Activated CD4-positive, alpha-beta T cell treated with anti-CD3 and anti-CD28 coated beads for 4 hours (primary cell): ENCODE measurements around the gene KLF2.
A peak's percentile ranks its signal among the peaks of the same experiment; 100 is the strongest.

ENCODE experiments used
- DNase-seq, 2 donors: peaks; one replicate each; pipeline ENCODE4 v3.0.0-alpha.2; 2020

Gene KLF2

DNA sequence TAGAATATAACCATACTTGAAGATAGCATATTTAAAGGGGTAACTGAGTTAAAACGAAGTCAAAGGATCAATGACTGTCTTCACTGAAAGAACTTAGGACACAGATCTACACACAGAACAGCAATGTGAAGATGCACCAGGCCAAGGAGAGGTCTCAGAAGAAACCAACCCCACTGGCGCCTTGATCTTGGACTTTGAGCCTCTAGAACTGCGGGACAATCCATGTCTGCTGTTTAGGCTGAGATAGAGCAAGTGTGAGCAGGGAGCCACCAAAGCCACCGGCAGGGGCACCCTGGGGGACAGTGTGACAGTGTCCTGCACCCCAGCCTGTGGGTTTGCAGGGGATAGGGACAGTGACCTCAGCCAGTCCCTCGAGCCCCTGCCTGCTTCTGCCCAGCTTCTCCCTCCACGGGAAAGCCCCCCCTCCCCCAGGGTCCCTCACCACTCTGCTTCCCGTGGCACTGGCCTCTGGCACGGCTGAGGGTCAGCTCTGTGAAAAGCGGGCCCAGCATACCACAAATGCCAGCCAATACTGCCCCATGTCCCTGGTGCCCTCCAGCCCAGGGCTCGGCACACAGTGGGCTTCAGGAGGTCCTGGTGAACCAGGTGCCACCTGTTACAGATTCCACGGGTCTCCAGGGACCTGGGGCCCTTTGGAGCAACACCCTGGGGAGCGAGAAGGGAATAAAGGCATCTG is 40.8 kb downstream of the KLF2 start:
- no peak for DNase-seq

DNA sequence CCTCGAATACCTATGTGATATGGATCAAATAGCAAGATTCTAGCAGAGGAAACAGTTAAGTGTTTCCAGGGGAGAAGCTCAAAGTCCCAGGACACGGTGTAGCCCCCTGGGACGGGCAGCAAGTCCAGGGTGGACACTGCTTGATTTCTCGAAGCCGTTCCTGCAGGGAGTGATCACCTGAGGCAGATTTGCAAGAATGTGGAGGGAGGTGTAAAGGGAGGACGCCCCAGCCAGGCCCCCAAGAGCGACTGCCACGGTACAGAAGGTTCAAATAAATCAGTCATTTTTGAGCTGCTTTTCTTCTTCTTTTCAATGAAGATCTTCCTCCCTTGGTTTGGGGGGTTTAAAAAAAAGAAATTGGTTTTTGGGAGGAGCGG is 41.4 kb downstream of the KLF2 start:
- no peak for DNase-seq

DNA sequence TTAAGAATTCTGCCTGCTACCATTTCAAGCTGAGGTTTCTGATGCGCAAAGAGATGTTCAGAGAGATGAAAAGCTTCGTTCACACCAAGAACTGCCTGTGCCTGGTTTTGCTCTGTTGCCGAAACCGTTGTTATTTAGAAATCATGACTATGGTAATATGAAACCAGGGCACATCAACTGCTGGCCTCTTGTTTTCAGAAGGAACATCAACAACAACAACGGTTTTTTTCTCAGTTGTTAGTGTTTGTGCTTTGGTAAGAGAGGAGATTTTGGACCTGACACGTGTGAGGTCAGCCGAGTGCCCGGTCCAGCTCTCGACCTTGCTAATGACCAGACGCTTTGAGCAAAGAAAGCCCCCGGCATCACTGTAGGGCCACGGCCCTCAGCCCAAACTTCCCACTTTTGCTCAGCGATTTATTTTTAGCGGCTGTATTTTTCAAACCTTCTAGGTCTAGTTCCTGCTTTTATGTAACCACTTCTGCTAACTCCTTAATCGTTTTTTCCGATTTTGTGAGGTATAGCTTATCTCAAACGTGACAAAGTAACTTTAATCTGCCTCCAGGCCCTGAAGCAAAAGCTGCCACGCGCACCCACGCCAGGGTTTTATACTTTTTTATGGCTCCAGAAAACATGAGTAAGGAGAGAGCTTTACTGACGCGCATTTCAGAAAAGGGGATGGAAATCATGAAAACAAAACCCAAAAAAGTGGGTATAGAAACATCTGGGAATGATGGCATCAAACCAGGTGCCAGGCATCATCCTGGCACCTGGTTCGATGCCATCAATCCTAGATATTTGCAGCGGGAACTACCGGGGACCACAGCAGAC is 42.0 kb downstream of the KLF2 start:
- peak; percentile 56 to 61 for DNase-seq

DNA sequence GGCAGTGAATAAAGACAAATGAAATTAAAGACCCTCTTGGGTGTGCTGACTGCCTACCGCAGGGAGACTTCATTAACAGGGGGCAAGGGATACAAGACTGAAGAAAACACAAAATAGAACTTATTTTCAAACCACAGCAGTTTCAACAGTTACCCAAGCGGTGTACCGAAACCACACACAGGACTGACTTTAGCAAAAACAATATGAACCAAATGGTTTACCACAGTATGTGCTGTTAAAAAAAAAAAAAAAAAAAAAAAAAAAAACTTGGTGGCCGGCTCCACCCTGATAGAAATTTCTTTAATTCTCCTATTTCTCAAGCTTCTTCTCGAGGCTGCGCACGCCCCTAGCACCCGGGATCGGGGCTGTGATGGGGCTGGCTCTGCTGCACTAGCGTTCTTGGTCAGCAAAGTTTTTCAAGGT is 42.6 kb downstream of the KLF2 start:
- peak in 1 of 2 donors; percentile 33 for DNase-seq

DNA sequence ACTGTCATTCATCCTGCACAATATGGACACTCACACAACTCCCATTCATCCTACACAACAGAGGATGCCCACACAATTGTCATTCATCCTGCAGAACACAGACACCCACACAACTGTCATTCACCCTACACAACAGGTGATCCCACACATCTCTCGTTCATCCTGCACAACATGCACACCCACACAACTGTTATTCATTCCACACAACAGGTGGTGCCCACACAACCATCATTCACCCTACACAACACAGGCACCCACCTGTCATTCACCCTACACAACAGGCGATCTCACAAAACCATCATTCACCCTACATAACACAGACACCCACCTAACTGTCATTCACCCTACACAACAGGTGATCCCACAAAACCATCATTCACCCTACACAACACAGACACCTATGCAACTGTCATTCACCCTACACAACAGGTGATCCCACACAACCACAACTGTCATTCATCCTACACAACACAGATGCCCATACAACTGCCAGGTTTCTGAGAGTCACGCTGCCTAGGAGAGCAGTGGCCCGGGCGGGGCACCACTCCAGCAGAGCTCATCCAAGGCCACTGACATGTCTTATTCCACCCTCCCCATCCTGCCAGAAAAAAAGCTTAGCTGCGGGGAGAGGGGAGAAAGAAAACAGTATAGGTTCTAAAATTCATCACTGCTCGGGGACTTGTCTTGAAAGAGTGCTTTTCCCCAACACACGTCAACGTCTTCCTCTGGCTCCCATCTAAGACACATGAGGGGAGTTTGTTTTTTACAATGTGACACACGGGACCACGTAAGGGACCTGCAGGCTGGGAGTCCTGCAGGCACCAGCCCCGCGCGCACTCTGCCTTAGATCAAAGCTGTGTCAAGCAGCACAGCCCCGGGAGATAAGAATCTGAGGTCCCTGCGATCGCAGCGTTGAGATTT is 44.0 kb downstream of the KLF2 start:
- peak; percentile 51 to 70 for DNase-seq

DNA sequence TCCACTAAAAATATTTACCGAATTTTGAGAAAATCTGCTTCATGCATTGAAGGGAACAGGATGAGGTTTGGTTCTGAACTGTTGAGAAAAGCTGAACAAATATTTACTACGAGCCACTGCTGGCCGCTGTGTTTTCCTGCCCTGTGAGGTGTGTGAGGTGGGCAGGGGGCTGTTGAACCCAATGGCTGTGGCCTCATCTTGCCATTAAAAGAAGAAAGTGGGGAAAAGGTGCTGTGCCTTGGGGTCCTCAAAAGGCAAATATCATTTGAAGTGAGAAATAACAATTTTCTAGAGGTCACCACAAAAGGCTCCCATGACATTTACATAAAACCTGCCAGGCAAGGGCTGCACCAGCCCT is 44.7 kb downstream of the KLF2 start:
- no peak for DNase-seq

DNA sequence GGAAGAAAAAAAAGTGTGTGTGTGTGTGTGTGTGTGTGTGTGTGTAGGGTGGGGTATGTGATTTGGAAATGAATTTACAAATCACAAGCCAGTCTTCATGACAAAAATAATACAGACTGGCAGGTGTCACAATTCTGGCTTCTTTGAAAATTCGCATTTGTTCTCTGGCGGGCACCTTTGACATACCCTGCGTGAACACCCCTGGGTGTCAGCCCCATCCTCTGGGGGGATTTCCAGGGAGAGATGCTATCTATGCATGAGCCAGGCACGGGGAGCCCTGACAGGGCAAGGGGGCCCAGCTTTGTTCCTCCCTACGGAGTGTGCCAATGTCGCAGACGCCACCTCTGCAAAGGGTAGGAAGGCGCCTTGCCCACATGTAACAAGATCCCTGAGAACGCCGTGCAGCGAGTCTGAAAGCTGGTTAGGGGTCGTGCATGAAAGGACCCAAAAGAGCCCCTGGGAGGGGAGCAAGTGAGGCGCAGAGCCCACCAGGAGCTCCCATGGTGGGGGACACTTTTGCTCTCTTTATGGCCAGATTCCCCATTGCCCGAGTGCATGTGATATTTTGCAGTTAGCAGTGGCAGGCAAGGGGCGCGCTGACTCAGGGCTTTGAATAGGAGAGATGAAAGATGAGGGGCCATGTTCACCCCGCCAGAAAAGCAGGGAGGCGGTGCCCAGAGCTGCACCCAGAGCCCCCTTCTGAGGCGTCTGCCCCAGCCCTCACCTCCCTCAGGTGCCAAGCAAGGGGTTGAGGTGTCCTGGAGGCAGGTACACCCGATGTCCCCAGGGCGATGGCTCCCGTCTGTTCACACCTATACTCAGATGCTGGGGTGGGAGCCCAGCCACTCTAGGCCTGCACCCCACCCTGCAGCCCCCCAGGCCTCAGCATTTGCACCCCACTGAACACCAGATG is 45.3 kb downstream of the KLF2 start:
- DNase-seq = peak; percentile 62 to 63

DNA sequence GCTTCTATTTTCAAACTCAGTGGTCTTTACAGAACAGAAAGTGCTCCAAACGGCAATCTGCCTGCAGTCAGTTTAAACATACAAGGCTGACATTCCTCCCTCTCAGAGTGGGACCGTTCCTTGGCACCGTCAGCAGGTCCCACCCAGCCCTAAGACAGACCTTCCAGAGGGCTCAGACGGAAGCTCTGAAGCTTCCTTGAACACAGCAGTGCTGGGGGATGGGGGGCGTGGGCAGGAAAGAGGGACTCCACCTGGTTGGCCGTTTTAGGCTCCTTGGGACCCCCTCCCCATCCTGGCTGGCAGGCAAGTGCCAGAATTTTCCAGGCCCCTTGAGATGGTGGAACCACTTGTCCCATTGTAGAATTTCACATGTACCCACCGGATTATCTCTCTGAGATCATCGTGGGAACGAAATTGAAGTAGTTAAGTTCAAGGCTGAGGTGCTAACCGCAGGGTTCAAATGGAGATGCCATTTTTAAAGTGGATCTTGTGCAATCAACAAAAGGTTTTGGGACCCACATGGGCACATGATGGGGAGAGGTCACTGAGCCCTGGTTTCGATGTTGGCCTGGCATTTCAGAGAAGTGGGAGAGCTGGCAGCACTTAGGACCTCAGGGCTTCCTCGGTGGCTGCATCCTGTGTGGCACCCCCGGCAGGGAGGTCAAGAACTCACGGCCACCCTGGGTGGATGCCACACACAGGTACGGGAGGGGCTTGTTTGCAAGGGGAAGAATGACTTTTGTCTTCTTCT is 46.2 kb downstream of the KLF2 start:
- no peak for DNase-seq

DNA sequence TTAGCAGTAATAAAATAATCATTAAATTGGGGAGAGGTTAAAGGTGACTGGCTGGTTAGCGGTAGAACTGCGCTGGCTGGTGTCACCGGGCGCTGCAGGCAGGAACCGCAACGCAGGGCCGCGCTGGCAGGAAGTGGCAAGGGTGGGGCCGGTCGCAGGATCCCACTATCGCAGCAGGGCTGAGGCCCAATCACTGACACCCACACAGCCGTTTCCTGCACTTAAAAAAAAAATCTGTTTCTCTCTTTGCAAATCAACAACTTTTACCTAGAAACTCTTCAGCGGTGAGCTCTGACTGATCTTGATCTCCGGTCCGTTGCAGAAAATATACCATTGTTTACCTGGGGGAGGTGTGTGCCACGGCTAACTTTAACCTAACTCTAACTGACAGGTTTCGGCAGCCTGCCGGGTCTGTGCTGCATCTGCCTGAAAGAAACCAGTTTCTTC is 46.9 kb downstream of the KLF2 start:
- DNase-seq = peak; percentile 79 to 86

DNA sequence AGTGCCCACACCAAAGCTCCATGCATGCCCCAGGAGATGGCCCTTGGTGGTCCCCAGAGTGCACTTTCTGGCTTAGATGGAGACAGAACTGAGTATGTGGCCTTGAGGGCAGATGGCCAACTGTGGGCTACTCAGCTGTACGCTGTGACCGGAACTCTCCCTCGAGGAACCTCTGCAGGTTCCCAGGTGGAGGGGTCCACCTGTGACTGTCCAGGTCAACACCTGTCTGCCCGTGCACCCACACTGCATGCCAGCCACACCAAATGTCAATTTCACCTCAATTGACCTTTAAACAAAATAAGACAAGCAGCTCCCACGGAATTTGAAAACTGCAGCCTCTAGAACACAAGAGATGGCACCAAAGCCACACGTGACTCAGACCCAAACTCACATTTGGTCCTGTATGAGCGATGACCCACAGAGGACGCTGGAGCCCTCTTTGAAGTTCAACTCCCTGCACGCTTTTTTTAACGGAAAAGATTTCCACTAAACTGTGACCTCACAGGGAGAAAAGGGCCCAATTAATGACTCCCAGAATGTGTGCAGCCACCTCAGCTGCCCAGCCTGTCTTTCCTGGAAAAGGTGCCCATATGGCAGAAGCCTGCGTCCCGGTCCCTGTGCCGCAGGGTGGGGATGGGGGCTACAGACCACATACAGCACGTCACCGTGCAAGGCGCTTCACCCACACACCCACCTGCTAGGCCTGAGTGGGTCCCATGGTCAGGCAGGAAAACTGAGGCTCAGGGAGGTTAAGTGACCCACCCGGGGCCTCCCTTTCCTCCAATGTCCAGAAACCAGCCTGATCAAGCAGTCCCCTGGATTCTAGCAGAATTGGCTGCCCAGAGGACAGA is 47.7 kb downstream of the KLF2 start:
- no peak for DNase-seq

DNA sequence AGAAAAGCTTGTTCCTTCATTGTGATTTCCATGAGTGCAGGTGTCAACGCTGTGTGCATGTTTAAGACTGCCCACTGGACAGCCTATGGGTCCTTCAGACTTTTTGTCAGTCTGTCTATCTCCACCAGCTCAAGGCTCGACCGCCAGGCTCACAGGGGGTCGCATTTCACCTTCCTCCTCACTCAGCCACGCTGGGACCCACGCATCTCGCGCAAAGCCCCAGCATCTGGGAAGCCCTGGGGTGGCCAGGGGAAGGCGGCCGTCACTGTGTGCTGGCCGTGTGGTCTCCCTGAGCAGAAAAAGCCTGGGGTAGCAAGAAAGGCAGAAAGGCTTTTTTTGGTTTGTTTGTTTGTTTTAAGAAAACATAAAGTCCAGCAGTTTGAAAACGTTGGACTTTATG is 48.5 kb downstream of the KLF2 start:
- no peak for DNase-seq

DNA sequence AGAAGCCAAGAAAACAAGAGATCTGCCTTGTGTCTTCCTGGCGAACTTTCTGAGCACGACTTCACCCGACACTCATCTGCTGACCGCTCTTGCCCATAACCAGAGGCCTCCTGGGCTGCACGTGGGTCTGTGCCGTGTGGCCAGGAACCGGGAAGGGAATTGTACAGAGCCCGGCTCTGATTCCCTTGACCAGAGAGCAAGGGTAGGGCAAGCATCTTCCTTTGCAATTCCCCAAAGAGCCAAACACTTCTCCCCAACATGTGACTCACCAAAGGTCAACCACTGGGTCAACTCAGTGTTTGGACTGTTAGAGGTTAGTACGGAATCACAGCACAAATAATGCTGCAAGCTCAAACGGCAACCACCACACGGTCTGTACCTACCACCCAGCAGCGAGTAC is 48.9 kb downstream of the KLF2 start:
- DNase-seq = no peak

DNA sequence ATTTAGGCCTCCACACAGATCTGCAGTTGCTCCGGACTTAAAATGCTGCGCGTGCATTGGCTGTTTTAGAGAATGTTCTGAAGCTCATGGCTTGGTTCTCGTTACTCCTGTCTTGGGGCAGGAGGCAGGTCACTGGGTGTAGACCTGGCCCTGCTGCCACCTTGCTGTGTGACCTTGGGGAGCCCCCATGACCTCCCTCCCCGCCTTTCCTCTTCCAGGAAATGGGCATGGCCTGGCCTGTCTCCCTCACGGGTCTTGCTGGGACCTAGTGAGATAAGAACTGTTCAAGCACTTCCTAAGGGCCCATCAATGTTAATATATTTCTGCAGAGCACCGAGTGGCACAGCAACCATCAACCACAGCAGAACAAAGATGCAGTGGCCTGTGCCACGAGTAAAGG is 49.4 kb downstream of the KLF2 start:
- no peak for DNase-seq

DNA sequence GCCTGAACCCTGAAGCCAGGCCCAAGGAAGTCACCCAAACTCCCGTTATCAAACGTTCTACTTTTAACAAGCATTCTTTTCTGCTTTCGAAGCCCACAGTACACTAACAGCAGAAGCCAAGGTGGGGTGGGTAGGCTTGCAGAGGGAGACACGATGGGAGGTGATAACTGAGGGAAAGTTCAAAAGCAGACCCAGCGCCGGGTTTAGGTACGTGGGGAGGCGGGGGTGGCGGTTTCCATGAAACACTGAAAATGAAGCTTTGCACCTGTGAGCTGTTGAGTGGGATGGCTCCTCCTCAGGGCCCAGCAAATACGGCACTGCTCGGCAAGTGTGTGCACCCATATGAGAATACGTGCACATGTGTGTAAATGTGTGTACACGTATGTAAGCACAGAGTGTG is 49.8 kb downstream of the KLF2 start:
- DNase-seq = peak in 1 of 2 donors; percentile 30

DNA sequence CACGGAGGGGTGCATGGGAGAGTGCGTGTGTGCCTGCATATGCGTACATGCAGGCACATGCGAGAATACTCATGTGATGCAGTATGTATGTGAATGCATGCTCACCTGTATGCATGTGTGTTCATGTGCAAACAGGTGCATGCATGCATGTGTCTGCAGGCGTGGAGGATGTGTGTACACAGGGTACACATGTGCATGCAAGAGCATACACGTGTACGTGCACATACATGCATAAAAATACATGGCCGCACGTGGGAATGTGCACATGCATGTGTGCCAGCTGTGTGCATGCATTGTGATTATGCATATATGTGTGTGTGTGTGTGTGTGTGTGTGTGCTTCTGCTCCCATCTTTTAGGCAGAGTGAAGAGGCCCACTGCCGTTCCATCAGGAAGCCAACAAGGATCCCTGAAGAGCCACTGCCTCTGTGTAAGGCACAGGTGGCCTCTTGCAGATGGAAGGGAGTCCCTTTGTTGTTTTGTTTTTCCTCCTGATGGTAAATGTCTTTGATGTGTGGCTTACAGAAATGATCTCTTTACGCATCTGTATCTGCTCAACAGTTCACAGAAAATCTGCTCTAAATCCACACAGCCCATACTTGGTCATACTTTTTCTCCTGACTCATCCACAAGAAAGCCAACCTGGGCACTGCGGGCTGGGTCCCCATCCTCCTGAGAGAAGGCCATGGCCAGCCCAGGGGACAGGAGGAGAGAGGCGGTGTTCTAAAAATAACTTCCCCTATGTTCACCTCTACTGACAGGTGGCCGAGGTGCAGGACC is 50.7 kb downstream of the KLF2 start:
- no peak for DNase-seq

DNA sequence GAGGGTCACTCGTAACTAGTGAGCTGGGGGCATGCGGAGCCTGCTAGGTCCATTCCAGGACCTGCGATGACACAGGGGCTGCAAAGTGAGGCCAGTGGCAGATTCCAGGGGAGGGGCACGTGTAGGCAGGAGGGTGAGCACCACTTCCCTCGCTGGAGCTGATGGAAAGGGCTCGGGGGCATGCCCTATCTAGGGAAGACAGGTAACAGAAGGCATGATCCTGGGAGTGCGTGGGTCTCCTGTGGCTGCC is 51.2 kb downstream of the KLF2 start:
- DNase-seq = no peak

DNA sequence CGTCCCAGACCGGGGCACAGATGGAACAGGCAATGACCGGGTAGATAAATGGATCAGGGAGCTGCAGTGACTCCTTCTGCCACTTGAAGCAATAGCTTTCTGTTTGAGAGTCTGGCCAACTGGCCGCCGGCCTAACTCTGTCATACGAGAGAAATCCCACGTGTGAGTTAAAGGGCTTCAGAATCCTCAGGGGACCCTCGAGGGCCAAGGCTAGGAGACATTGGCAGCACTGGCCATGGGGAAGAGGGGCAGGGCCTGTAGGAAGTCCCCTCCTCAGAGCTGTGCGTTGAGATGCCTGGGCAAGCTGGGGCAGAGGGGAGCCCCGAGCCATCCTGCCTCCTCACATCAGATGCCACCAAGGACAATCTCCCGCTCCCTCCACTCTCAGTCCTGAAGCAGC is 51.6 kb downstream of the KLF2 start:
- no peak for DNase-seq

DNA sequence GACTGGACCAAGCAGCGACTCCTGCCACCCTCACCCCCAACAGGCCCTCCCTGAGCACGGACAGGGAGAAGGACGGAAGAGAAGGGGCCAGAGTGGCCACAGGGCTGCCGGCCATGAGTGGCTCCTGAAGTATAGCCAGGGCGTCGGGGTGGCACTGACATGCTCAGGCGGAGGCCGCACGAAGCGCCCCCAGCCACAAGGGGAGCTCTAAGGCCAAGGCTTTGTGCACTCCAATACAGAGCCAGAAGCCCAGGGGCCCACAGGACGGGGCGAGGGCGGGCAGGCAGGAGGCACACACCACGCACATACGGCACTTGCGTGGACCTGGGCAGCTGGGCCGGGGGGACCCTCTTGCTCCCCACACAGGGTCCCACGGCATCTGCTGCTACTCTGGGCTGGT is 52.0 kb downstream of the KLF2 start:
- DNase-seq = no peak

DNA sequence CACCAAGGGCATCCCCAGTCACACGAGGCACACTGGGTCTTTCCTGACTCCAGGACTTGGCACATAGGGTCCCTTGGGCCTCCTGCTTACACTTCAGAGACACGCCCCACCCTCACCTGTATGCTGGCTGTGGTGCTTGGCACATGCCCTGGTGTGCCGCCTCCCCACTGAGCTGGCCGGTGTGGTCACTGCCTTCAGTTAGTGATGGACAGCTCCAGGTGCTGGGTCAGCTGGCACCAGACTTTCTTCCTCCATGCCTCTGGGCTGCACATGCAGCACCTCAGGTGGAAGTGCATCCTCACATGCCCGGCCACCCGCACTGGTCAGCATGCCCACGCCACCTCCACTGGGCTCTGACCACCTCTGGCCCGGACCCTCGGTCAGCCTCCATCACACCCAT is 52.9 kb downstream of the KLF2 start:
- DNase-seq = no peak
